HFFc6 (cell line): Measurements from ENCODE around the gene R3HDML. TPM values are rescaled to one million over a fixed set of nuclear protein-coding genes. Genes with fewer than 3 reads are reported as not detected.

Source experiments
- DNase-seq: peaks from one replicate; pipeline ENCODE4 v3.0.0-alpha.2; 2018
- H3K27ac Mint-ChIP-seq: 2 replicates; pipeline ENCODE4 v1.8.0; 2020; ENCODE audit warnings: mild to moderate bottlenecking, mixed read lengths
- H3K27me3 Mint-ChIP-seq: 2 replicates; pipeline ENCODE4 v1.8.0; 2021; ENCODE audit warnings: mild to moderate bottlenecking, moderate library complexity, mixed read lengths; ENCODE audit not compliant: insufficient read depth
- H3K36me3 Mint-ChIP-seq: 2 replicates; pipeline ENCODE4 v1.8.0; 2021; ENCODE audit warnings: low read depth, mixed read lengths
- H3K4me1 Mint-ChIP-seq: 2 replicates; pipeline ENCODE4 v1.8.0; 2020; ENCODE audit warnings: low read depth, mixed read lengths
- H3K4me3 Mint-ChIP-seq: 2 replicates; pipeline ENCODE4 v1.8.0; 2020; ENCODE audit warnings: mild to moderate bottlenecking, moderate library complexity, mixed read lengths
- H3K9me3 Mint-ChIP-seq: 2 replicates; pipeline ENCODE4 v1.8.0; 2020; ENCODE audit warnings: mild to moderate bottlenecking, mixed read lengths
- CTCF ChIP-seq: fragments of 200-600 bp; sonication (generic); IDR thresholded peaks from 2 replicates; pipeline ENCODE4 v1.5.0; 2021; ENCODE audit warnings: antibody characterized with exemption, mild to moderate bottlenecking
- total RNA-seq, 6 experiments: library from RNA; stranded (reverse); fragmentation: NEBNext Ultra II Directional; extraction: Animal tissue kit (Norgen Biotek cat#: 25700); gene quantifications; 2 replicates in 1 of 6; 3 replicates in 5 of 6; pipeline ENCODE4 v1.2.3, GENCODE V29; 2021

R3HDML gene
- total RNA-seq, 6 experiments from 2014 or later, result not detected

- no peak overlapping the region for H3K27ac Mint-ChIP-seq
- H3K36me3 Mint-ChIP-seq, result no peaks in the 10 kb centered on the region
- H3K9me3 Mint-ChIP-seq, result no peaks in the 10 kb centered on the region
- no peak overlapping the region for H3K4me3 Mint-ChIP-seq
- DNase-seq, result no peak
- H3K27me3 Mint-ChIP-seq, result peaks cover 31% of the 10 kb centered on the region
- H3K4me1 Mint-ChIP-seq, result peaks cover 11% of the 10 kb centered on the region
- TF ChIP-seq CTCF, result no peak
These were observed 53.0 kb downstream of the R3HDML start for GRCh38 chr20:44389871-44390270.

- Mint-ChIP-seq H3K9me3 (no peaks in the 10 kb centered on the region), H3K4me1 (peaks cover 11% of the 10 kb centered on the region), H3K4me3 (no peak overlapping the region), H3K27ac (no peak overlapping the region), H3K27me3 (peaks cover 31% of the 10 kb centered on the region), H3K36me3 (no peaks in the 10 kb centered on the region)
- TF ChIP-seq CTCF, result no peak
- no peak for DNase-seq
These were observed 53.4 kb downstream of the R3HDML start for GRCh38 chr20:44390280-44390679.

GRCh38 chr20:44392088-44392775 lies 55.4 kb downstream of the R3HDML start:
- no peak for DNase-seq
- Mint-ChIP-seq H3K36me3 (no peaks in the 10 kb centered on the region), H3K4me1 (peaks cover 11% of the 10 kb centered on the region), H3K27me3 (peaks cover 41% of the 10 kb centered on the region), H3K9me3 (no peaks in the 10 kb centered on the region), H3K4me3 (no peak overlapping the region), H3K27ac (no peak overlapping the region)
- no peak for TF ChIP-seq CTCF

- H3K36me3 Mint-ChIP-seq, result no peaks in the 10 kb centered on the region
- peaks cover 47% of the 10 kb centered on the region for H3K27me3 Mint-ChIP-seq
- H3K4me3 Mint-ChIP-seq, result no peak overlapping the region
- no peak for TF ChIP-seq CTCF
- H3K27ac Mint-ChIP-seq, result no peak overlapping the region
- DNase-seq, result no peak
- no peaks in the 10 kb centered on the region for H3K9me3 Mint-ChIP-seq
- peaks cover 14% of the 10 kb centered on the region for H3K4me1 Mint-ChIP-seq
These were observed 56.1 kb downstream of the R3HDML start for GRCh38 chr20:44392776-44393607.

GRCh38 chr20:44393608-44394451 lies 57.0 kb downstream of the R3HDML start:
- no peak overlapping the region for H3K4me3 Mint-ChIP-seq
- no peak for TF ChIP-seq CTCF
- no peaks in the 10 kb centered on the region for H3K9me3 Mint-ChIP-seq
- DNase-seq, result no peak
- peaks cover 48% of the 10 kb centered on the region for H3K27me3 Mint-ChIP-seq
- H3K4me1 Mint-ChIP-seq, result peaks cover 15% of the 10 kb centered on the region
- H3K27ac Mint-ChIP-seq, result no peak overlapping the region
- no peaks in the 10 kb centered on the region for H3K36me3 Mint-ChIP-seq
